Measurements from ENCODE around the gene CAPS. TPM values are rescaled to one million over a fixed set of nuclear protein-coding genes. Genes with fewer than 3 reads are reported as not detected.

Gene CAPS
- total and polyA plus RNA-seq, 9 donors: 1.7 to 313 (median 22.3) TPM

DNA sequence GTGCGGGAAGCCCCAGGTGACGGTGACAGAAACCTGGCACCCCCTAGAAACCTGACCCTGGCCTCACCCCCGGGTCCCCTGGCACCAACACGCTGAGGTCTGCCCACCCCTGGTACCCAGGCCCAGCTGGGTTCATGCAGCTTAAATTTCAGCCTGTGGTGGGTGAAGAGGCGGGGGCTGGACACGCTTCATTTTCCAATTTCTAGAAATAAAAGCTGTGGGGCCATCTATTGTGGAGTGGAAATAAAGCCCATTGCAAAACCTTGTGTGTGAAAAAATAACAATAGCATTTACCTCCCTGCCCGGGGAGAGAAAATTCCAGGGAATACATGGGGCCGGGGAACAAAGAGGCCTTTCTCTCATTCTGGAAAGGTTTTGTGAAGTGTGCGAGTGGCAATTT, 36.2 kb upstream of the CAPS start:
- H3K27me3 ChIP-seq: no peaks in the 10 kb centered on the region
- no peak for TF ChIP-seq EP300 (IDR thresholded peaks at IDR 0.05)
- TF ChIP-seq, protein P1, sequence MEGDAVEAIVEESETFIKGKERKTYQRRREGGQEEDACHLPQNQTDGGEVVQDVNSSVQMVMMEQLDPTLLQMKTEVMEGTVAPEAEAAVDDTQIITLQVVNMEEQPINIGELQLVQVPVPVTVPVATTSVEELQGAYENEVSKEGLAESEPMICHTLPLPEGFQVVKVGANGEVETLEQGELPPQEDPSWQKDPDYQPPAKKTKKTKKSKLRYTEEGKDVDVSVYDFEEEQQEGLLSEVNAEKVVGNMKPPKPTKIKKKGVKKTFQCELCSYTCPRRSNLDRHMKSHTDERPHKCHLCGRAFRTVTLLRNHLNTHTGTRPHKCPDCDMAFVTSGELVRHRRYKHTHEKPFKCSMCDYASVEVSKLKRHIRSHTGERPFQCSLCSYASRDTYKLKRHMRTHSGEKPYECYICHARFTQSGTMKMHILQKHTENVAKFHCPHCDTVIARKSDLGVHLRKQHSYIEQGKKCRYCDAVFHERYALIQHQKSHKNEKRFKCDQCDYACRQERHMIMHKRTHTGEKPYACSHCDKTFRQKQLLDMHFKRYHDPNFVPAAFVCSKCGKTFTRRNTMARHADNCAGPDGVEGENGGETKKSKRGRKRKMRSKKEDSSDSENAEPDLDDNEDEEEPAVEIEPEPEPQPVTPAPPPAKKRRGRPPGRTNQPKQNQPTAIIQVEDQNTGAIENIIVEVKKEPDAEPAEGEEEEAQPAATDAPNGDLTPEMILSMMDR (IDR thresholded peaks at IDR 0.05): no peak
- no peak for TF ChIP-seq POLR2A (IDR thresholded peaks at IDR 0.05)

DNA sequence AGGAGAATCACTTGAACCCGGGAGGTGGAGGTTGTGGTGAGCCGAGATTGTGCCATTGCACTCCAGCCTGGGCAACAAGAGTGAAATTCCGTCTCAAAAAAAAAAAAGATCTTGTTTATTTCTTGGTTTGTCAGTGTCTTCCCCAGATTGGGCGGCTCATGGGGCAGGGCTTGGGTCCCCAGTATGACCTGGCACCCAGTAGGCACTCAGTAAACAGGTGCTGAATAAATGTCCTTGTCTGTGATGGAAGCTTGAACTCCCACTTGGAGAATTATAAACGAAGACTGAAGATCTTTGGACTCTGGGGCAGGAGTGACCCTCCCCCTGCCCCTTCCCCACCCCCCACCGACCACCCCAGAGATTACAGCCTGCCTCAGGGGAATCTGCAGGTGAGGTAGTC, 33.9 kb upstream of the CAPS start:
- TF ChIP-seq, protein P1 (IDR thresholded peaks at IDR 0.05): no peak
- TF ChIP-seq EP300 (IDR thresholded peaks at IDR 0.05) (no peak), POLR2A (IDR thresholded peaks at IDR 0.05) (no peak)
- Histone ChIP-seq H3K27ac (no peak overlapping the region), H3K27me3 (no peaks in the 10 kb centered on the region), H3K36me3 (no peaks in the 10 kb centered on the region), H3K4me1 (ENCODE audit: insufficient read depth) (peaks cover 1% of the 10 kb centered on the region), H3K4me3 (no peak overlapping the region), H3K9me3 (no peaks in the 10 kb centered on the region)
- WGBS, 3 donors: 25 to 43% (median 29%) methylated on average over 6 of the region's 6 CpGs
- intact Hi-C loops (cut with DNase I): no loop called here
- DNase-seq: no peak

More for the DNA sequence above, 36.2 kb upstream of the CAPS start:
- Histone ChIP-seq H3K27ac (no peak overlapping the region), H3K4me3 (no peak overlapping the region), H3K36me3 (no peaks in the 10 kb centered on the region), H3K4me1 (ENCODE audit: insufficient read depth) (peaks cover 1% of the 10 kb centered on the region), H3K9me3 (no peaks in the 10 kb centered on the region)
- WGBS, 3 donors: 69 to 81% (median 76%) methylated on average over 9 of the region's 9 CpGs
- DNase-seq: no peak
- intact Hi-C loops (cut with DNase I): no loop called here

DNA sequence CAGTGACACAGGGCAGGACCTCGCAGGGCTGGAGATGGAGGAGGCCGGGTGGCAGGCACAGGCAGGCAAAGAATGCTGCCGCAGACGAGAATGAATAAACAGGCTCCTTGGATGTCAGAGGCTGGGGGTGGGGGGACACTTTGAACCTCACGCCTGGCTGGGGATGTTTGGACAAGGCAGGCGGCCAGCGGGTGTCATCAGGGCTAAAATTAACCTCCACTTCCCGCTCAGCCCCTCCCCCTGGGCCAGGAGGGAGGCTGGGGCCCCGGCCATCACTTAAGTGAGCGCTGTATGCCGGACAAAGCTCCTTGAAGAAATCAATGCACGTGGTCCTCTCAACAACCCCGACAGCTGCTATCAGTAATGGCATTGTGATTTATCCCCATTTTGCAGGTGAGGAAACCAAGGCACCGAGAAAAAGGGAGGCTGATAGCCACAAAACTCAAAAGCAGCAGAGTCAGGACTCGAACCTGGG, 33.4 kb upstream of the CAPS start:
- Histone ChIP-seq H3K36me3 (no peaks in the 10 kb centered on the region), H3K4me3 (no peak overlapping the region), H3K9me3 (no peaks in the 10 kb centered on the region), H3K27me3 (no peaks in the 10 kb centered on the region), H3K27ac (no peak overlapping the region), H3K4me1 (ENCODE audit: insufficient read depth) (peaks cover 1% of the 10 kb centered on the region)
- intact Hi-C loops (cut with DNase I): no loop called here
- 7 to 12% (median 7%) methylated on average over 15 of the region's 15 CpGs for WGBS, 3 donors
- DNase-seq: peak in 2 of 5 donors; percentile 36 to 67
- no peak for TF ChIP-seq EP300 (IDR thresholded peaks at IDR 0.05)
- no peak for TF ChIP-seq POLR2A (IDR thresholded peaks at IDR 0.05)
- TF ChIP-seq, protein P1 (IDR thresholded peaks at IDR 0.05): no peak

GRCh38 chr19:5881543-5882299, 32.3 kb upstream of the CAPS start:
- Histone ChIP-seq H3K27ac (no peak overlapping the region), H3K27me3 (no peaks in the 10 kb centered on the region), H3K9me3 (no peaks in the 10 kb centered on the region), H3K4me1 (ENCODE audit: insufficient read depth) (peaks cover 1% of the 10 kb centered on the region), H3K36me3 (no peaks in the 10 kb centered on the region), H3K4me3 (no peak overlapping the region)
- intact Hi-C loops (cut with DNase I): no loop called here
- no peak for TF ChIP-seq EP300 (IDR thresholded peaks at IDR 0.05)
- TF ChIP-seq, protein P1 (IDR thresholded peaks at IDR 0.05): no peak
- no peak for TF ChIP-seq POLR2A (IDR thresholded peaks at IDR 0.05)
- WGBS, 3 donors: 52 to 55% (median 55%) methylated on average over 19 of the region's 19 CpGs
- no peak for DNase-seq
